ENCODE measurements around the gene WIZ. TPM values are rescaled to one million over a fixed set of nuclear protein-coding genes. Genes with fewer than 3 reads are reported as not detected.

WIZ gene
- total and polyA plus RNA-seq, 2 of the 8 experiments (the other 6 are each of a cell fraction or from before 2014, with no cell fraction given) = 12.5 to 33.2 TPM

DNA sequence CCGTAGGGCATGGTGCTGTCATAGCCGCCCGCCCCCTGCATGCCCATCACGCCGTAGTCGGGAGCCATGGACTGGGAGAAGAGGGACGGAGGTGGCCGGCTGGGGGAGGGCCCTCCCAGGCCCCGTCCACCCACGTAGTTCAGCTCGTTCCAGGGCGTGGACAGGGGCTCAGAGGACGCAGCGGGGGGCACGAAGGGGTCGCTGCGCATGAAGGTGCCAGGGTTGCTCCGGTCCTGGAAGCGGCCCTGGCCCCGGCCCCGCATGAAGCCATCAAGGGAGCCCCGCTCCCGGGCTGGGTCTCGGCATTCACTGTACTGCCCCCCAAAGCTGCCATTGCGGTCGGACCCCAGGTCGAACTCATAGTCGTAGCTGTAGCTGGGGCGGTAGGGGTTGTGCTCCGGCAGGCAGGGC, 76.9 kb downstream of the WIZ start:
- H3K4ac ChIP-seq (replicated peaks; ENCODE audit: insufficient read length, low read depth, low read length) = no peak overlapping the region
- H3K9me3 ChIP-seq (ENCODE audit: insufficient read depth in 2 of 2, low read depth in 1 of 2, low read length in 1 of 2) = no peaks in the 10 kb centered on the region
- no peak overlapping the region for H3K4me3 ChIP-seq (ENCODE audit: extremely low read depth in 1 of 4, insufficient read depth in 2 of 4, low read depth in 3 of 4, low read length in 4 of 4)
- no peak overlapping the region for H2BK5ac ChIP-seq (ENCODE audit: low read depth, low read length)
- 96% methylated on average over 29 of the region's 30 CpGs; no CpG with 5 or more reads in 1 of the 2 experiments for WGBS, 2 experiments (ENCODE audit: extremely low coverage in 1 of 2, insufficient coverage in 1 of 2, insufficient read length in 1 of 2, insufficient replicate concordance in 2 of 2, low coverage in 1 of 2, low lambda C conversion rate in 2 of 2, missing lambda C conversion rate in 1 of 2)
- H3K79me2 ChIP-seq (ENCODE audit: control insufficient read depth in 1 of 2, insufficient read depth in 2 of 2, low read length in 2 of 2) = peaks cover 27 to 57% of the 10 kb centered on the region in 2 experiments
- H3K27ac ChIP-seq (ENCODE audit: low read depth, low read length) = no peak overlapping the region
- CTCF ChIA-PET (ENCODE audit: partially characterized antibody) = interaction anchor here (1.6 kb wide), 1 partner anchor 121 kb away, joined by 4 read pairs; no protein-coding TSS in a partner anchor
- no peak overlapping the region for H3K14ac ChIP-seq (ENCODE audit: insufficient read length)
- H3K4me2 ChIP-seq (ENCODE audit: insufficient read depth in 1 of 2, low read depth in 2 of 2, low read length in 2 of 2) = no peak overlapping the region
- peaks cover 24% of the 10 kb centered on the region for H3K79me1 ChIP-seq (ENCODE audit: low read depth, low read length)
- no peak overlapping the region for H2BK12ac ChIP-seq (ENCODE audit: low read depth, low read length)
- no peak overlapping the region for H4K5ac ChIP-seq (ENCODE audit: insufficient read length, low read depth, low read length)
- peaks cover 9 to 36% of the 10 kb centered on the region in 2 experiments for H4K20me1 ChIP-seq (replicated peaks in 1 of 2; ENCODE audit: control insufficient read depth in 1 of 2, insufficient read depth in 2 of 2, low read length in 2 of 2)
- H3K27me3 ChIP-seq (replicated peaks in 1 of 4; ENCODE audit: control insufficient read depth in 3 of 4, extremely low read depth in 1 of 4, insufficient read depth in 3 of 4, low read length in 3 of 4) = no peaks in the 10 kb centered on the region
- H4K91ac ChIP-seq (replicated peaks; ENCODE audit: insufficient read length, low read length) = no peak overlapping the region
- no peak overlapping the region for H3K56ac ChIP-seq (replicated peaks; ENCODE audit: insufficient read length, low read depth, low read length)
- H3K4me1 ChIP-seq (replicated peaks in 1 of 4; ENCODE audit: control insufficient read depth in 3 of 4, insufficient read depth in 4 of 4, low read length in 3 of 4) = peaks cover 0 to 3% (median 3%) of the 10 kb centered on the region in 4 experiments; a peak in 6 of 7 replicates
- no peak overlapping the region for H2BK120ac ChIP-seq (replicated peaks; ENCODE audit: low read depth, low read length)
- no peak overlapping the region for H2AK5ac ChIP-seq (ENCODE audit: low read depth, low read length)
- H3K23ac ChIP-seq (ENCODE audit: insufficient read length) = no peak overlapping the region
- FAIRE-seq = no peak
- POLR2A ChIA-PET (ENCODE audit: partially characterized antibody) = interaction anchor here (1.1 kb wide), 1 partner anchor 14 kb away, joined by 4 read pairs; no protein-coding TSS in a partner anchor
- peaks cover 17 to 56% (median 38%) of the 10 kb centered on the region in 4 experiments for H3K36me3 ChIP-seq (ENCODE audit: control insufficient read depth in 2 of 4, insufficient read depth in 4 of 4, low read length in 3 of 4)
- no peak overlapping the region for H2BK20ac ChIP-seq (ENCODE audit: low read length)
- DNase-seq (ENCODE audit: low read depth in 1 of 2, low spot score in 2 of 2) = no peak
- no peak overlapping the region for H4K8ac ChIP-seq (ENCODE audit: extremely low read depth, insufficient read depth, low read length)
- H2AFZ ChIP-seq (ENCODE audit: low read length) = no peak overlapping the region
- H3K9ac ChIP-seq (replicated peaks in 1 of 4; ENCODE audit: extremely low read depth in 1 of 4, low read depth in 3 of 4, low read length in 3 of 4) = no peak overlapping the region
- TF ChIP-seq SP4 (IDR thresholded peaks at IDR 0.05; ENCODE audit: low read length) (no peak), MAFK (IDR thresholded peaks at IDR 0.05; ENCODE audit: low read depth, low read length) (no peak), HDAC2 (IDR thresholded peaks at IDR 0.05; ENCODE audit: borderline replicate concordance in 1 of 2, low read depth in 2 of 2, low read length in 2 of 2) (no peak), EP300 (IDR thresholded peaks at IDR 0.05; ENCODE audit: borderline replicate concordance in 1 of 2, low read depth in 2 of 2, low read length in 2 of 2) (no peak), SIX5 (IDR thresholded peaks at IDR 0.05; ENCODE audit: low read depth, low read length) (no peak), POLR2AphosphoS5 (IDR thresholded peaks at IDR 0.05; ENCODE audit: low read depth, low read length) (no peak), SIN3A (conservative IDR thresholded peaks at IDR 0.05 in 1 of 2, IDR thresholded peaks at IDR 0.05 in 1 of 2; ENCODE audit: low read depth in 1 of 2, low read length in 2 of 2) (no peak)
- TF ChIP-seq, protein P1, sequence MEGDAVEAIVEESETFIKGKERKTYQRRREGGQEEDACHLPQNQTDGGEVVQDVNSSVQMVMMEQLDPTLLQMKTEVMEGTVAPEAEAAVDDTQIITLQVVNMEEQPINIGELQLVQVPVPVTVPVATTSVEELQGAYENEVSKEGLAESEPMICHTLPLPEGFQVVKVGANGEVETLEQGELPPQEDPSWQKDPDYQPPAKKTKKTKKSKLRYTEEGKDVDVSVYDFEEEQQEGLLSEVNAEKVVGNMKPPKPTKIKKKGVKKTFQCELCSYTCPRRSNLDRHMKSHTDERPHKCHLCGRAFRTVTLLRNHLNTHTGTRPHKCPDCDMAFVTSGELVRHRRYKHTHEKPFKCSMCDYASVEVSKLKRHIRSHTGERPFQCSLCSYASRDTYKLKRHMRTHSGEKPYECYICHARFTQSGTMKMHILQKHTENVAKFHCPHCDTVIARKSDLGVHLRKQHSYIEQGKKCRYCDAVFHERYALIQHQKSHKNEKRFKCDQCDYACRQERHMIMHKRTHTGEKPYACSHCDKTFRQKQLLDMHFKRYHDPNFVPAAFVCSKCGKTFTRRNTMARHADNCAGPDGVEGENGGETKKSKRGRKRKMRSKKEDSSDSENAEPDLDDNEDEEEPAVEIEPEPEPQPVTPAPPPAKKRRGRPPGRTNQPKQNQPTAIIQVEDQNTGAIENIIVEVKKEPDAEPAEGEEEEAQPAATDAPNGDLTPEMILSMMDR (IDR thresholded peaks at IDR 0.05; ENCODE audit: control extremely low read depth in 1 of 3, insufficient read depth in 1 of 3, low read depth in 1 of 3, low read length in 3 of 3) = no peak
- no peak overlapping the region for H2BK15ac ChIP-seq (ENCODE audit: low read length)
- H3K23me2 ChIP-seq (ENCODE audit: low read depth, low read length) = peaks cover 3% of the 10 kb centered on the region
- H3K18ac ChIP-seq (ENCODE audit: extremely low read depth, low read length) = no peak overlapping the region

Data from H1 (cell line).